GM19351 (cell line): Measurements from ENCODE around the gene TMEM19.
"Not testable (repeated sequence)": the region's sequence is repeated elsewhere in the genome, so short reads cannot be mapped to it uniquely, and the experiment has no call there.

Experiments used
- ATAC-seq: cut with Tn5 transposase; IDR thresholded peaks from one replicate; pipeline ENCODE4 v1.9.1; 2021; ENCODE audit warnings: mild to moderate bottlenecking, moderate library complexity; ENCODE audit not compliant: unreplicated experiment

TMEM19 gene

GRCh38 chr12:71664411-71665089, 21.3 kb upstream of the TMEM19 start:
- peak; percentile 9 for ATAC-seq

GRCh38 chr12:71665090-71665463, 20.8 kb upstream of the TMEM19 start:
- no peak for ATAC-seq

GRCh38 chr12:71666259-71666658, 19.6 kb upstream of the TMEM19 start:
- no peak for ATAC-seq

- no peak for ATAC-seq
Measured at GRCh38 chr12:71671311-71671710, 14.6 kb upstream of the TMEM19 start.

- ATAC-seq = no peak
Measured at GRCh38 chr12:71671816-71672215, 14.1 kb upstream of the TMEM19 start.

- ATAC-seq = no peak
Measured at GRCh38 chr12:71682466-71682865, 3.4 kb upstream of the TMEM19 start.

- no peak for ATAC-seq
Measured at GRCh38 chr12:71683633-71684032, 2.2 kb upstream of the TMEM19 start.

- ATAC-seq = no peak
Measured at GRCh38 chr12:71684081-71684480, 1.8 kb upstream of the TMEM19 start.

- no peak for ATAC-seq
Measured at GRCh38 chr12:71685312-71685906, 473 bp upstream of the TMEM19 start.

- no peak for ATAC-seq
Measured at GRCh38 chr12:71686658-71687025, 760 bp downstream of the TMEM19 start.

GRCh38 chr12:71687172-71687571, 1.3 kb downstream of the TMEM19 start:
- not testable (repeated sequence) for ATAC-seq

GRCh38 chr12:71688961-71689570, 3.2 kb downstream of the TMEM19 start:
- ATAC-seq = no peak

GRCh38 chr12:71691504-71692129, 5.7 kb downstream of the TMEM19 start:
- no peak for ATAC-seq

- no peak for ATAC-seq
Measured at GRCh38 chr12:71693126-71693525, 7.2 kb downstream of the TMEM19 start.

GRCh38 chr12:71693651-71694050, 7.8 kb downstream of the TMEM19 start:
- ATAC-seq = peak; percentile 23

- ATAC-seq = peak; percentile 82
Measured at GRCh38 chr12:71694099-71694820, 8.4 kb downstream of the TMEM19 start.

- ATAC-seq = no peak
Measured at GRCh38 chr12:71695782-71696181, 9.9 kb downstream of the TMEM19 start.

- not testable (repeated sequence) for ATAC-seq
Measured at GRCh38 chr12:71702181-71702580, 16.3 kb downstream of the TMEM19 start.

GRCh38 chr12:71702590-71702989, 16.7 kb downstream of the TMEM19 start:
- no peak for ATAC-seq

- no peak for ATAC-seq
Measured at GRCh38 chr12:71703206-71703605, 17.3 kb downstream of the TMEM19 start.

- ATAC-seq = no peak
Measured at GRCh38 chr12:71704920-71705319, 19.0 kb downstream of the TMEM19 start.
